Activated CD8-positive, alpha-beta memory T cell treated with anti-CD3 and anti-CD28 coated beads for 36 hours (primary cell): ENCODE measurements around the gene SEC24B. TPM values are rescaled to one million over a fixed set of nuclear protein-coding genes. Genes with fewer than 3 reads are reported as not detected.
"Not testable (repeated sequence)": the region's sequence is repeated elsewhere in the genome, so short reads cannot be mapped to it uniquely, and the experiment has no call there.

ENCODE experiments used
- CTCF ChIA-PET: fragments of 350-600 bp; sonication (Branson Sonifier 250); formaldehyde crosslinking; loops from one replicate; lab custom pipeline; 2021; ENCODE audit warnings: antibody characterized with exemption; lab: Charles Lee
- POLR2A ChIA-PET: fragments of 350-600 bp; sonication (Branson Sonifier 250); formaldehyde crosslinking; loops from one replicate; lab custom pipeline; 2021; ENCODE audit warnings: antibody characterized with exemption; lab: Charles Lee
- total RNA-seq, 2 experiments: library from RNA; stranded (reverse); gene quantifications; one replicate each; pipeline ENCODE4 v1.2.3, GENCODE V29; 2021

Gene SEC24B
- total RNA-seq, 2 experiments from 2014 or later = 27.7 to 28.5 TPM

DNA sequence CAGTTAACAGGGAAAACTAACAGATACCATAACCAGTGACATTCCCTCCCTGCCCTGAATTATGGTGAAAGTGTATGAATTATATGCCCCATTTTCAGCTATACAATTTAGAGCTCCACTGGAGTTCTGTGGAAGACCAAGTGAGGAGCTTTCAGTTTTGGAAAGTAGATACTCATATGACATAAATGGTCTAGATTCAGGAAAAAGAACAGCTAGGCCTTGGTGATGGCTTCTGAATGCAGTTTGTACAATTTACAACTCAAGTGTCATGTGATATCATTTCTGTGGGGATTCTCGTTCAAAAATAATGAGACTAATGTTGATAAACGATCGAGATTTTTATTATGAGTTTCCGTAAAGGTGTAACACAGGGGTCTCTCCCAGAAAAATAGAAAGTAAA, 8.2 kb upstream of the SEC24B start:
- ChIA-PET POLR2A (no interaction called here), CTCF (interaction anchor here (0.5 kb wide), 1 partner anchor 534 kb away, joined by 3 read pairs; no protein-coding TSS in a partner anchor)

DNA sequence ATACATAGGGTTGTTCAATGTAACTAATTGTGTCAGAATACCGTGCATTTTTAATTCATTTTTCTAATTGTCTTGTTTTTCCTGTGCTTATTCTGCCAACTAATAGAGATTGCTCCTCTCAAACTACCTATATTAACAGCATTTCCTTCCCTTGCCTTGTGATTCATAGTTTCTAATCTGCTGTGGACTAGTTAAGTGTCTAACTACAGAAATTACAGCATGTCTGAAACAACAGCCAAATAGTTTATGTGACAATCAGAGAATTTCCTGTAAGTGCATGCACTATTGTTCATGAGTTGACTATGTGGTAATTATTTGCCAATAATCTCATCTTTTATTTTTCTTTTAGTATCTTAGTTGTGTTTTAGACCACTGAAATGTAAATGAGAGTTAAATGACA, 4.1 kb upstream of the SEC24B start:
- POLR2A ChIA-PET = no interaction called here
- CTCF ChIA-PET = no interaction called here

DNA sequence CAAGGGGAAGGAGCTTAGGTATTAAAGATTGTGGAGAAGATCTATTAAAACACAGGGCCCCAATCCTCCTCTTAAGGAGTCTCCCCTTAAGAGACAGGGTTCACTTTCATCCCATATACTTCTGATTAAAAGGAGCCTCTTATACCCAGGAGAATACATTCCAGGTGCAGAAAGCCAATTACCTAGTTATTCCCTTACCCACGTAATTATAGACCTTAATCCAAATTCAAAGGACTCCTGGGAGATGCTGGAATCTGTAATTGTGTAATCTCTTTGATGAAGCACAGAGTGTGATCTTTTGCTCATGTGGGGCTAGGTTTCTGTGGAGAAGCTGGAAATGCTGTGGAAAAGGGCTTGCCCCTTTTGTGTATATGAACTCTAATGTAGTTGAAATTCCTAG, 1.4 kb upstream of the SEC24B start:
- CTCF ChIA-PET = interaction anchor here (0.6 to 2.0 kb wide), 4 partner anchors 76 to 364 kb away, joined by 3 to 7 read pairs (median 4); partner anchors contain the start of genes CASP6 and MCUB
- POLR2A ChIA-PET = interaction anchor here (1.2 to 1.7 kb wide), 3 partner anchors 269 to 385 kb away, joined by 3 to 4 read pairs (median 4); partner anchors contain the start of gene GAR1

DNA sequence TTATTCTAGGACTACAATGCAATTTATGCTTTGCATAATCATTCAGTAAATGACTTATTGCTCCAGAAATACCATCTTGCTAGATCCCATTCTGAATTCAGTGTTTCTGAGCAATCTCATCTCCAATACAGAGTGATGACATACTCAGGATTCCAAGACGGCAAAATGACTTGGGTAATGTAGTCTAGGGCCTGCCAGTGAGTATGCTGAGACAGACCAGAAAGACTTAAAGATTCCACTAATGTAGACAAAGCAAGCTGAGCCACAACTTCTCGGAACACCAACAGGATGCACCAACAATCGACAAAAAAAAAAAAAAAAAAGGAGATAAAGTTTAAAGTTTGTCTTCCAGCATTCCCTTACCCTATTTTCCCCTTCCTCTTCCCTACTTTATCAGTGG, 919 bp upstream of the SEC24B start:
- ChIA-PET POLR2A (interaction anchor here (0.8 to 1.7 kb wide), 6 partner anchors 127 to 809 kb away, joined by 3 to 7 read pairs (median 4); partner anchors contain the start of genes GAR1 and MCUB), CTCF (interaction anchor here (0.6 to 2.0 kb wide), 13 partner anchors 15 to 749 kb away, joined by 3 to 7 read pairs (median 3); partner anchors contain the start of genes CASP6 and MCUB)

DNA sequence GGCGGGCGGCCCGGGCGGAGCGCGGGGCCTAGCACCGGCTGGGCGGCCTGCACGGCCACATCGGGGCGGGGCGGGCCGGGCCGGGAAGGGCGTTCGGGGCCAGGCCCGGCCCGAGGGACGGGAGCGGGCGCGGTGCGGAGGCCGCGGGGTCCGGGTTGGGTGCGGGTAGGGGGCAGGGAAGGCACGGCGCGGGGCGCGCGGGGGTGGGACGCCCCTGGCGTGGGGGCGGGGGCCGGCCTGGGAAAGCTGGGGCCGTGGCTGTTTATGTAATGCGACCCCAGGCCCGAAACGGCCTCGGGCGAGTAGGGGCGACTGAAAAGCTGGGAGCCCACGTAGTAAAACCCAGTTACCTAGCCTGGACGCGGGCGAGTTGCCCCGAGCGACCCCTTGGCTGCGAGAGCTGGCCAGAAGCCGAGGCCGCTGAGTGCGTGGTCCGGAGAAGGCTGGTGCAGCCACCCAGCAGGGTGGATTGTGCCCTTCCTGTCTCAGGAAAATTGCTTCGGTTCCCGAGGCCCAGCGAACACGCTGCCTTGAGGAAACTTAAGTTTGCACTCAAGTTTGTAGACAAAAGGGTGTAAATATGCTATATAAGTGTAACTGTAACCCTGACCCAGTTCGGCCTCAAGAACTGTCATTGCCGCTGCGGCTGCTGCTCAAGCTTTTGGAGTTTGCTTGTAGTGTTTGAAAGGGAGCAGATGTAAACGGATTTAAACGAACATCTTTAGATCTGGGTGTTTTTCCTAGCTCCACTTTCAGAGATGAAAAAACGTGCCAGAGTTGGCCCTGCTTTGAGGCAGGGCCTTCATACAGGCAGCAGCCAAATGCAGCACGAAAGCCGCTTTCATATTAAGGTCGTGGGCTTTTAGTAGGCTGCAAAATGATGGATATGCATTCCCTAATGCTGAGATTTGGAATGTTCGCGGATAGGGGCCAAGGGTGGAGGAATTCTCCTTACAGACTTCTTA, 674 bp downstream of the SEC24B start:
- ChIA-PET CTCF (interaction anchor here (0.6 to 2.0 kb wide), 9 partner anchors 10 to 389 kb away, joined by 3 to 7 read pairs (median 3); partner anchors contain the start of gene CASP6), POLR2A (interaction anchor here (1.7 kb wide), 1 partner anchor 126 kb away, joined by 7 read pairs; the partner anchor contains the start of gene MCUB)

DNA sequence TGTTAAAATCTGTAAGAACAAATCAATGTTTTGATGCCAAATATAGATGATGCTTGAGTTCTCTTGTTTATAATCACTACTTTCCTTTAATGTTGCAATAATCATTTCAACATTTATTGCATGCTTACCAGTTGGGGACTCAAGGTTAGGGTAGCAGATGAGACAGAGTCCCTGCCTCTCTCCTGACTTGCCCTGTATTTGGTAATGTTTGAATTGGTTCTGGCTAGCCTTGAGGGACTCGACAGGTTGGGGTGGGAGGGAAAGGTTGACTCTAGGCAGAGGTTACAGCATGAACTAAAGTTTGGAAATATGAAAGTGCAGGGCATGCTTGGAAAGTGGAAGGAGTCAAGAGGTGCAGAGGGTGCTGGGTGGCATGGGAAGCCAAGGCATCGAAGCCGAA, 2.0 kb downstream of the SEC24B start:
- POLR2A ChIA-PET = no interaction called here
- CTCF ChIA-PET = no interaction called here

DNA sequence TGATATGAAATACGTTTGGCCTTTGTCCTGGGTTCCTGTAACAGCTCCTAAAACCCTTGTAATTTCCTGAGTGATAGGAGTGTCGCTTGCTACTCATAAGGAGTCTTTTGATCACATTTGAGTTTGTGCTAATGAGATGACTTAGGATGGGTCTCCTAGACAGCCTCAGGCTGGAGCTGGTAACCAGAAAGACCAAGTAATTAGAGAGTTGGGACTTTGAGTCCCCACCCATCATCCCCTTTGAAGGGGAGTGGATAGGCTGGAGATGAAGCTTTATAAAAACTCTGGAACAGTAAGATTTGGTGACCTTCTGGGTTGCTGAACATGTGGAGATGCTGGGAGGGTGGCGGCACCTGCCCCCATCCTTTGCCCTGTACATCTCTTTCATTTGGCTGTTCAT, 2.9 kb downstream of the SEC24B start:
- ChIA-PET POLR2A (no interaction called here), CTCF (interaction anchor here (0.6 kb wide), 1 partner anchor 564 kb away, joined by 3 read pairs; no protein-coding TSS in a partner anchor)

DNA sequence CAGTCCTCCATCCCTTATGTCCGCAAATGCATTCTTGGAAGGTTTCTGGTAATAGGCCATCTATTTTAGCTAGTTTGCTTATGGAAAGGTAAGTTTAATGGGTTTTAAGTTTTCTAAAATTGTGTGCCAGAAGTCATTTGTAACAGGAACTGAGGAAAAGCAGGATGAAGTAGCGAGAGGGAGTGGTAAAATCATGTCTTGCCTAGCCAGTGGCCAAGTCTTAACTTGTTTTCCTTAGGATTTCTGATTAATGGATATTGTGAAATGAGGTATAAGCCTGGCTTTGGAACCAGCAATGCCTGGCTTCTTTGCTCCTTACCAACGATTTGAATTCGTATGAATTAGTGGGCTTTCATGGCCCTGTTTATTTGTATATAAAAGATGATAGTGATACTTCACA, 7.3 kb downstream of the SEC24B start:
- ChIA-PET POLR2A (no interaction called here), CTCF (no interaction called here)

DNA sequence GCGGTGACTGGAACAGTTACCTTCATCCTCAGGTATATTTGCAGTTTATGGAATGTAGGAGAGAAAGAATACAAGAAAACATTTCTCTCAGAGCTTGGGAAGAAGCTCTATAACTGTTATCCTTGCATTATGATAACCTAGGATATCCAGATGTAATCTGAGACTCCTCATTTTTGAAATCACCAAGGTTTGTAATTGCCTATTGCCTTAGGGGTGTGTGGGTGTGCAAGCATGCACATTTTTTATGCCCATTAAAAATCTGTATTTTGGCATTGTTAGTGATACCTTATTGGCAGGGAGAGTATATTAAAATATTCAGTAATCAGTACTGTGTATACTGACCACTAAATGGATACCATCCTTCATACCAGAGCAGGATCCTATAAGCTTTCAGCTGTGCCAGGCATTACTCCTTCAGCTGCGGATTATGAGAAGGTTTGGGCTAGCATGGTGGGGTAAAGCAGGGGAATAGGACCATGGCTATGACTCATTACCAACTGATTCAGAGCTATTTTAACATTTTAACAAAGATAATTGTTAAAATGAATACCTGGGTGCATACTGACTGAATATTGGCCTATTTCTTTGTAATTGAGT, 8.3 kb downstream of the SEC24B start:
- ChIA-PET CTCF (no interaction called here), POLR2A (no interaction called here)

DNA sequence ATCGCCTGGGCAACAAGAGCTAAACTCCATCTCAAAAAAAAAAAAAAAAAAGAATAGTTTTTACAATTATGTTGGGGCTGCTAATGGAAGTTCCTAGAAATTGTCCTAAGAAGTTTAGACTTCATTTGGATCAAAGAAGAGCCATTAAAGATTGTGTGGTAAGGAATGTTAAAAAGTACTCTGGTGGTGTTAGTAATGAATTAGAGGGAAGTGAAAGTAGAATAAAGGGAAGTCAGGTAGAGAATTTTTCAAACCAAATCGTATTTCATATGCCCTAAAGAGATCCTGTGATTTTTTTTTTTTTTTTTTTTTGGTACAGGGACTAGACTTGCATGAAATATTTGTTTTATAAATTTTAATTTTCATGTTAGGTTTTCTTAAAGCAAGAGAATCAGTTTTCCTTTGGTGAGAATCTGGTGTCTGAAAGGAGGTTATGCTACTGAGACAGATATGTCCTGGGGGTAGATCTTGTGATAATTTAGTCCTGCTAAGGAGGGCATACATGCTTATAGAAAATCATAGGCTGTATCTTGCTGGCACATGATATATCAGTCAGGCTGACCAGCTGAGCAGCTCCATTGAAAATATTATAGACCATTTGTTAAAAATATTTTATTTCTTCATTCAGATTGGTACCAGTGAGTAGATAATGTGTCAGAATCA, 10.7 kb downstream of the SEC24B start:
- POLR2A ChIA-PET = no interaction called here
- CTCF ChIA-PET = interaction anchor here (1.2 kb wide), 1 partner anchor 11 kb away, joined by 3 read pairs; the partner anchor contains the start of gene SEC24B

DNA sequence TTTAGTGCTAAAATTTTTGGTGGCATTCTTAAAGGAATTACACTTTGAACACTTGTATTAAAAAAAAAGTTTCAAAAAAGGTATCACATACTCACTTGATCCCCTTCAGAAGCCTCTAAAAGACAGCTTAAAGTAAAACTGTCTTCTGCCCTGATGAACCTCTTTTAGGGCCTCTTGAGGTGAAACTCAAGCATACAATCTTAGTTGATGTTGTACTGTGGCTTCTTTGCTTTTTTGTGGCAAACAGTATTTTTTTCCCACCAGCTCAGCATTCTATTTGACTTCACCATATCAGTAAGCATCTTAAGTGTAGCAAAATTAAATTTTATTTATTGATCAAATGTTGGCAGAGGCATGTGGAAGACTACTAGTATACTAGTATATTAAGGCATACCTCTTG, 13.7 kb downstream of the SEC24B start:
- CTCF ChIA-PET = interaction anchor here (0.9 kb wide), 1 partner anchor 14 kb away, joined by 3 read pairs; the partner anchor contains the start of gene SEC24B
- POLR2A ChIA-PET = no interaction called here

DNA sequence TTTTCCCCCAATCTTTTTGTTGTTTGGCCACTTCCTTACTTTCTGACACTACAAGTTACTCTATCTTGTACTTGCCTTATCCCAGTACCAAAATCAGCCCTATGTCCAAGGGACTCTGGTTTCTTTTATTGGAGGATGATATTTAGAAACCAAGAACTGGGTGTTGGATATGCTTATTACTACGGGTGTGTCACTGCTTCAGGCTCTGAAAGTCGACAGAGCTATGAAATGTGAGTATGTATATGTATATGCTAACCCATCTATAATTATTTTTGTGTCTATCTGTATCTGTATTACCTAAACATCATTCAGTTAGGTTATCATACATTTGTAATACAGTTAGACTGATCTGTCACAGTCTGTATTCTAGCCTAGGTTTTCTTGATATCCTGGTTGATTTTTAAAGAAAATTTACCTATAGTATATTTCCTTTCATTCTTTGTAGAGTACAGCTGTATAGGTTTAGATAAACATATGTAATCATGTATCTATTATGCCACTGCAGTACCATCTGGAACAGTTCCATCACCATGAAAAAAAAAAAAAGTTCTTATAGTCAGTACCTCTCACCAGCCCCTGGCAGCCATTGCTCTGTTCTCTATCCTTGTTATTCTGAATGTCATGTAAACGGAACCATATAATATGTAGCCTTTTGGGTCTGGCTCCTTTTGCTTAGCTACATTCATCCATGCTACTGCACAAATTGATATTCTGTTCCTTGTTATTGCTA, 18.1 kb downstream of the SEC24B start:
- ChIA-PET CTCF (interaction anchor here (0.8 kb wide), 2 partner anchors 12 to 19 kb away, joined by 3 read pairs; no protein-coding TSS in a partner anchor), POLR2A (no interaction called here)

DNA sequence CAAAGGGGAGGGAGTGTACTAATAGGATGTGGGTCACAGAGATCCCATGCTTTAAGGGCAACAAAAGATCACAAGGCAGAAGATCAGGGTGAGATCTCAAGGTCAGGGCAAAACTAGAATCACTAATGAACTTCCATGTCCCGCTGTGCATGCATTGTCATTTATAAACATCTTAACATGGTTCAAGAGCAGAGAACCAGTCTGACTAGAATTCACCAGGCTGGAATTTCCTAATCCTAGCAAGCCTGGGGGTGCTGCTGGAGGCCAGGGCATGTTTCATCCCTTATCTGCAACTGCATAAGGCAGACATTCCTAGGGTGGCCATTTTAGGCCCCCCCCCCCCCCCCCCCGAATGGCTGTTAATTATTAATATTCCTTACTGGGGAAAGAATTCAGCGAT, 19.5 kb downstream of the SEC24B start:
- POLR2A ChIA-PET, CTCF ChIA-PET: not testable (repeated sequence)

DNA sequence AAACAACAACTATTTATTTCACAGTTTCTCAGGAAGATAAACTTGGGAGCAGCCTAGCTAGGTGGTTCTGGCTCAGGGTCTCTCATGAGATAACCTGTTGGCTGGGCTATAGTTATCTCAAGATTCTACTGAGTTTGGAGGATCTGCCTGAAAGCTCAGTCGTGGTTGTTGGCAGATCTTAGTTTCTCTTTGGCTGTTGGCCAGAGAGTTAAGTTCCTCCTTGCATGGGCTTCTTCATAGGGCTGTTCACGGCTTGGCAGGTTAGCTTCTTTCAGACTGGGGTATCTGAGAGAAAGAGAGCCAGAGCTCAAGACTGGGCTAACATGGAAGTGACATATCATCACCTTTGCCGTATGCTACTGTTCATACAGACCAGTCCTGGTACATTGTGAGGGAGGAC, 28.7 kb downstream of the SEC24B start:
- CTCF ChIA-PET = interaction anchor here (1.3 kb wide), 1 partner anchor 29 kb away, joined by 3 read pairs; the partner anchor contains the start of gene SEC24B
- POLR2A ChIA-PET = no interaction called here

DNA sequence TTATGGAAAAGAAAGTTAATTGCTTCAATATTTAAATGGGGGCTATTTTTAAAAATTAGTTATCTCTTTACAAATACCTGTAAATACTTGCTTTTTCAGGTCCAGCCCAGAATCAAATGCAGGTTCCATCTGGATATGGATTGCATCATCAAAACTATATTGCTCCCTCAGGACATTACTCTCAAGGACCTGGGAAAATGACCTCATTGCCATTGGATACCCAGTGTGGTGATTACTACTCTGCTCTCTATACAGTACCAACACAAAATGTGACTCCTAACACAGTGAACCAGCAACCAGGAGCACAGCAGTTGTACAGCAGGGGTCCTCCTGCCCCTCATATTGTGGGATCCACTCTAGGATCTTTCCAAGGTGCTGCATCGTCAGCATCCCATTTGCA, 29.2 kb downstream of the SEC24B start:
- POLR2A ChIA-PET = no interaction called here
- CTCF ChIA-PET = no interaction called here

DNA sequence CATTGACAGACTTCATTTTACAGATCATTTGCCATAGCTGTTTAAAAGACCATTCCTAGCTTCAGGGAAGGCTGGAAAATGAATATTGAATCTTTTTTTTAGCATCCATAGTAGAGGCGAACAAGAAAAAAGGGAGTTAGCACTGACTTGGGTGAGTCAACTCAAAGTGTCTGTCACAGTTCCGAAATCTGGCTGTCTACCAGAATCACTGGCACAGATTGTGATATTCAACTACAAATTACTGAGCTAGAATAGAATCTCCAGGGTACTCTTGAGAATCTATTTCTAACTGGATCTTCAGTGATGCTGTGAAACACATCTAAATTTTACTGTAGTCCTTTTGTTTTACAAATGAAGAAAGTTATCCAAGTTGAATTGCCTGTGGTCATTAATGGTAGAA, 31.5 kb downstream of the SEC24B start:
- ChIA-PET CTCF (interaction anchor here (0.6 kb wide), 1 partner anchor 20 kb away, joined by 4 read pairs; no protein-coding TSS in a partner anchor), POLR2A (no interaction called here)

DNA sequence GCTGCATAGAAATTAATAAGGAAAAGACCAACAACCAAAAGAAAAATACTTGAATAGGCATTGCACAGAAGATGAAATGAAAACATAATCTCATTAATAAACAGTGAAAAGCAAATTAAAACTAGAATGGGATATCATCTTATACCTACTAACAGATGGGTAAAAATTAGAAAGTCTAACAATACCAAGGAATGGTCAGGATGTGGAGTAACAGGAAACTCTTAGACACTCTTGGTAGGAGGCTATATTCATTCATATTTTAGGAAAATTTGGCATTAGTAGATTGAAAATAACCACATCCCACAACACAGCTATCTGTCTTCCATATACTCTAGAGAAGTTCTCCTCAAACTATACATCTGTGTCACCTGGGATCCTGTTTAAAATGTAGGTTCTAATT, 36.3 kb downstream of the SEC24B start:
- POLR2A ChIA-PET = no interaction called here
- CTCF ChIA-PET = interaction anchor here (1.5 kb wide), 1 partner anchor 36 kb away, joined by 3 read pairs; the partner anchor contains the start of gene SEC24B

DNA sequence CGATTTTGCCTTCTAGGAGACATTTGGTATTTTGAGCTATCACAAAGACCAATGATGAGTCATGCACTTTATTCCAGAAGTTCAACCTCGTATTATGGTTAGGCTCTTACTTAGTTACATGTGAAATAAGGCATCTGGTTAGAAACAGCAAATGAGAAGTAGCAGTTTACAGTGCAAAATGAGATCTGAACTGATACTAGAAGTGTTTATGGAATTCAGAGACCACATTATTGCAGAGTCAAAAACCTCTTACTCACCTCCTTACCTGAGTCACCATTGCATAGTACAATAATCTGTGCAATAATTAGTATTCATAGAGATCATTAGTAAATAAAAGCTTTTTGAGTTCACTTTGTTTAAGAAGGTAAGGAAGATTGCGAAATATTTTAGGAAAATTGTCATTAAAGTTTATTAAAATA, 38.7 kb downstream of the SEC24B start:
- CTCF ChIA-PET = no interaction called here
- POLR2A ChIA-PET = no interaction called here
